Endothelial cell (in vitro differentiated cells): ENCODE measurements around the gene RNF169. TPM values are rescaled to one million over a fixed set of nuclear protein-coding genes. Genes with fewer than 3 reads are reported as not detected.

Experiments used
- DNase-seq: peaks from one replicate; pipeline ENCODE4 v3.0.0; 2021; ENCODE audit warnings: low spot score
- H3K27ac Mint-ChIP-seq: one replicate; pipeline ENCODE4 v1.8.0; 2021; ENCODE audit warnings: mixed read lengths, inconsistent platforms; ENCODE audit not compliant: unreplicated experiment
- H3K27me3 Mint-ChIP-seq: one replicate; pipeline ENCODE4 v1.8.0; 2021; ENCODE audit warnings: mild to moderate bottlenecking, moderate library complexity, mixed read lengths, inconsistent platforms; ENCODE audit not compliant: unreplicated experiment
- H3K36me3 Mint-ChIP-seq: one replicate; pipeline ENCODE4 v1.8.0; 2021; ENCODE audit warnings: mild to moderate bottlenecking, low read depth, mixed read lengths, inconsistent platforms; ENCODE audit not compliant: unreplicated experiment
- H3K4me1 Mint-ChIP-seq: one replicate; pipeline ENCODE4 v1.8.0; 2021; ENCODE audit warnings: mild to moderate bottlenecking, mixed read lengths, inconsistent platforms; ENCODE audit not compliant: unreplicated experiment
- H3K4me3 Mint-ChIP-seq: one replicate; pipeline ENCODE4 v1.8.0; 2021; ENCODE audit warnings: mild to moderate bottlenecking, mixed read lengths, inconsistent platforms; ENCODE audit not compliant: unreplicated experiment
- H3K9me3 Mint-ChIP-seq: one replicate; pipeline ENCODE4 v1.8.0; 2021; ENCODE audit warnings: mixed read lengths, inconsistent platforms; ENCODE audit not compliant: unreplicated experiment
- CTCF ChIP-seq: fragments of 200-600 bp; sonication (generic); IDR thresholded peaks from one replicate; pipeline ENCODE4 v1.5.0; 2021; ENCODE audit warnings: antibody characterized with exemption; ENCODE audit not compliant: unreplicated experiment
- total RNA-seq: library from RNA; stranded (reverse); fragmentation: NEBNext Ultra II Directional; extraction: Animal tissue kit (Norgen Biotek cat#: 25700); gene quantifications from one replicate; pipeline ENCODE4 v1.2.1, GENCODE V29; 2021; ENCODE audit not compliant: unreplicated experiment

Gene RNF169
- total RNA-seq, 1 donor from 2014 or later, result 16.8 TPM

- no peak for TF ChIP-seq CTCF
- H3K9me3 Mint-ChIP-seq, result no peaks in the 10 kb centered on the region
- no peak overlapping the region for H3K4me3 Mint-ChIP-seq
- peaks cover 13% of the 10 kb centered on the region for H3K4me1 Mint-ChIP-seq
- H3K27me3 Mint-ChIP-seq, result no peaks in the 10 kb centered on the region
- peak overlapping the region; percentile 78 for H3K27ac Mint-ChIP-seq
- no peak for DNase-seq
- H3K36me3 Mint-ChIP-seq, result no peaks in the 10 kb centered on the region
Measured at GRCh38 chr11:74783241-74783871, 34.7 kb downstream of the RNF169 start.

- H3K27me3 Mint-ChIP-seq, result no peaks in the 10 kb centered on the region
- H3K9me3 Mint-ChIP-seq, result no peaks in the 10 kb centered on the region
- peaks cover under 1% of the 10 kb centered on the region for H3K36me3 Mint-ChIP-seq
- peak overlapping the region; percentile 74 for H3K27ac Mint-ChIP-seq
- no peak for DNase-seq
- peaks cover 13% of the 10 kb centered on the region for H3K4me1 Mint-ChIP-seq
- no peak overlapping the region for H3K4me3 Mint-ChIP-seq
- no peak for TF ChIP-seq CTCF
Measured at GRCh38 chr11:74784234-74784633, 35.6 kb downstream of the RNF169 start.

- no peak overlapping the region for H3K27ac Mint-ChIP-seq
- H3K4me1 Mint-ChIP-seq, result peaks cover 13% of the 10 kb centered on the region
- no peaks in the 10 kb centered on the region for H3K9me3 Mint-ChIP-seq
- no peak for DNase-seq
- TF ChIP-seq CTCF, result no peak
- H3K27me3 Mint-ChIP-seq, result no peaks in the 10 kb centered on the region
- H3K36me3 Mint-ChIP-seq, result peaks cover 5% of the 10 kb centered on the region
- no peak overlapping the region for H3K4me3 Mint-ChIP-seq
Measured at GRCh38 chr11:74784726-74785125, 36.1 kb downstream of the RNF169 start.

- H3K4me1 Mint-ChIP-seq, result peaks cover 13% of the 10 kb centered on the region
Measured at GRCh38 chr11:74786574-74786973, 37.9 kb downstream of the RNF169 start.

More at GRCh38 chr11:74786574-74786973, 37.9 kb downstream of the RNF169 start:
- TF ChIP-seq CTCF, result no peak
- no peak for DNase-seq
- Mint-ChIP-seq H3K36me3 (peaks cover 18% of the 10 kb centered on the region), H3K27me3 (no peaks in the 10 kb centered on the region), H3K9me3 (no peaks in the 10 kb centered on the region), H3K27ac (no peak overlapping the region), H3K4me3 (no peak overlapping the region)
